Measurements from ENCODE around the gene ZMAT5.

Gene ZMAT5, protein sequence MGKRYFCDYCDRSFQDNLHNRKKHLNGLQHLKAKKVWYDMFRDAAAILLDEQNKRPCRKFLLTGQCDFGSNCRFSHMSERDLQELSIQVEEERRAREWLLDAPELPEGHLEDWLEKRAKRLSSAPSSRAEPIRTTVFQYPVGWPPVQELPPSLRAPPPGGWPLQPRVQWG

GRCh38 chr22:29766632-29767170 is at the start of gene ZMAT5:
ZMAT5 (minus strand) TSS chr22:29767007; CDS start chr22:29748544, 18,463 bp downstream.
- CTCF ChIA-PET: interaction anchor here (1.6 to 1.8 kb wide), 2 partner anchors 11 to 238 kb away, joined by 4 to 7 read pairs; no protein-coding TSS in a partner anchor
- peak; percentile 99 for DNase-seq (ENCODE audit: extremely low spot score)
- POLR2A ChIA-PET: no interaction called here
- TF ChIP-seq, protein P1, sequence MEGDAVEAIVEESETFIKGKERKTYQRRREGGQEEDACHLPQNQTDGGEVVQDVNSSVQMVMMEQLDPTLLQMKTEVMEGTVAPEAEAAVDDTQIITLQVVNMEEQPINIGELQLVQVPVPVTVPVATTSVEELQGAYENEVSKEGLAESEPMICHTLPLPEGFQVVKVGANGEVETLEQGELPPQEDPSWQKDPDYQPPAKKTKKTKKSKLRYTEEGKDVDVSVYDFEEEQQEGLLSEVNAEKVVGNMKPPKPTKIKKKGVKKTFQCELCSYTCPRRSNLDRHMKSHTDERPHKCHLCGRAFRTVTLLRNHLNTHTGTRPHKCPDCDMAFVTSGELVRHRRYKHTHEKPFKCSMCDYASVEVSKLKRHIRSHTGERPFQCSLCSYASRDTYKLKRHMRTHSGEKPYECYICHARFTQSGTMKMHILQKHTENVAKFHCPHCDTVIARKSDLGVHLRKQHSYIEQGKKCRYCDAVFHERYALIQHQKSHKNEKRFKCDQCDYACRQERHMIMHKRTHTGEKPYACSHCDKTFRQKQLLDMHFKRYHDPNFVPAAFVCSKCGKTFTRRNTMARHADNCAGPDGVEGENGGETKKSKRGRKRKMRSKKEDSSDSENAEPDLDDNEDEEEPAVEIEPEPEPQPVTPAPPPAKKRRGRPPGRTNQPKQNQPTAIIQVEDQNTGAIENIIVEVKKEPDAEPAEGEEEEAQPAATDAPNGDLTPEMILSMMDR (IDR thresholded peaks at IDR 0.05; ENCODE audit: control extremely low read depth, extremely low read depth, low read depth, missing control alignments): no peak

- CTCF ChIA-PET: interaction anchor here (1.1 to 1.5 kb wide), 2 partner anchors 14 to 107 kb away, joined by 3 to 6 read pairs; no protein-coding TSS in a partner anchor
- TF ChIP-seq, protein P1 (IDR thresholded peaks at IDR 0.05; ENCODE audit: control extremely low read depth, extremely low read depth, low read depth, missing control alignments): no peak
These were observed 49.7 kb upstream of the ZMAT5 start for GRCh38 chr22:29816539-29816938.

DNA sequence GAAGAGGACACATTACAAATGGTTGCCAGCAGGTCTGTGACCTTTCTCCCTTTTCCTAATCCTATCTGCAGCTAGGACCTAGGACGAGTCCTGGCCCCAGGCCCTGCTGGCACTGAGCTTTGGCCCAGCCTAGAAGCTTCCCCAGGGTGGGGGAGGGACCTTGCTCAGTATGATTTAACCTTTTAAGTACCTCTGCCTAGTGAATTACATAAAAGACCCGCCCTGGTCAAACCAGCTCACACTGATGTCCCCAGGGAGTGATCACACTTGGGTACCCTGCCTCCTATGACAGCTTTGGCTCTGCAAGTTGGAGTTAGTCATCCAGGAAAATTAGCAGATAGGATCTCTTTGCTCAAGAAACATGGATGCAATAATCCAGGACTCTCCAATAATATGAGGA is 49.3 kb upstream of the ZMAT5 start:
- ChIA-PET CTCF (interaction anchor here (1.1 to 1.6 kb wide), 3 partner anchors 14 to 108 kb away, joined by 3 to 6 read pairs (median 3); no protein-coding TSS in a partner anchor), POLR2A (no interaction called here)
- no peak for DNase-seq (ENCODE audit: extremely low spot score)
- TF ChIP-seq, protein P1 (IDR thresholded peaks at IDR 0.05; ENCODE audit: control extremely low read depth, extremely low read depth, low read depth, missing control alignments): no peak

More at GRCh38 chr22:29816539-29816938, 49.7 kb upstream of the ZMAT5 start:
- no peak for DNase-seq (ENCODE audit: extremely low spot score)
- POLR2A ChIA-PET: no interaction called here

DNA sequence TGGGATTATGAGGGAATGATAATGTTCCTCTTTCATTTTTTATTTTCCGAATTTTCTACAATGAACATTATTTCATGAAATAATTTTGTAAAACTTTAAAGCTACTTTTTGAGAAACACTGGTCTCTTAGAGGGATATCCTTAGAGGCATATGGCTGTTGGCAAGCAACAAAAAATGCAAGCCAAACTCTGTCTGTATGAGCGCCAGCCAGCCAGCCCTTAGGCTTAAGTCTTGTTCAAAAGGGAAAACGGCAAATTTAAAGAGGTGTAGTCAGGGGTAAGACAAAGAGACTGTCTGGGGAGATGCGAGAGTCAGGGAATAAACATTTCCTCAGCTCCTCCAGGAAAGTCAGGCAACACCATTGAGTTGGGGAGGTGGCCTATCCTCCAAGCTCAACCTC is 48.8 kb upstream of the ZMAT5 start:
- no peak for DNase-seq (ENCODE audit: extremely low spot score)
- TF ChIP-seq, protein P1 (IDR thresholded peaks at IDR 0.05; ENCODE audit: control extremely low read depth, extremely low read depth, low read depth, missing control alignments): no peak
- ChIA-PET POLR2A (no interaction called here), CTCF (interaction anchor here (1.0 to 1.6 kb wide), 3 partner anchors 13 to 190 kb away, joined by 3 to 6 read pairs (median 3); no protein-coding TSS in a partner anchor)

DNA sequence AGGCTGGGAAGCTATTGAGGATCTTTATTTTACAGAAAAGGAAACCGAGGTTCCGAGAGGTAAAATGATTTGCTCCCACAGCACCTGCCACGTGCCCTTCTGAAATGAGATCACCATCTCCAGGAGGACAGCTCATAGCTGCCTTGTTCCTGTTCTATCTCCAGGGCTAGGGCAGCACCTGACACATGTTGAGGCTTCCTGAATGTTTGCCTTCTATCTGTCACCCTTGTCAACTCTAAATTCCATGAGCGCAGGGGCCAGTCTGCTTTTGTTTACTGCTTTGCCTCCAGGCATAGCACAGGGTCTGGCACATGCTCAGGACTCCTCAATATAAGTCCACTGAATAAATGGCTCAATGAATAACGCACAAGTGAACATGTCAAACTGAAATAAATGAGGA is 47.2 kb upstream of the ZMAT5 start:
- TF ChIP-seq, protein P1 (IDR thresholded peaks at IDR 0.05; ENCODE audit: control extremely low read depth, extremely low read depth, low read depth, missing control alignments): no peak
- ChIA-PET POLR2A (no interaction called here), CTCF (interaction anchor here (1.0 kb wide), 1 partner anchor 10 kb away, joined by 3 read pairs; no protein-coding TSS in a partner anchor)
- no peak for DNase-seq (ENCODE audit: extremely low spot score)

DNA sequence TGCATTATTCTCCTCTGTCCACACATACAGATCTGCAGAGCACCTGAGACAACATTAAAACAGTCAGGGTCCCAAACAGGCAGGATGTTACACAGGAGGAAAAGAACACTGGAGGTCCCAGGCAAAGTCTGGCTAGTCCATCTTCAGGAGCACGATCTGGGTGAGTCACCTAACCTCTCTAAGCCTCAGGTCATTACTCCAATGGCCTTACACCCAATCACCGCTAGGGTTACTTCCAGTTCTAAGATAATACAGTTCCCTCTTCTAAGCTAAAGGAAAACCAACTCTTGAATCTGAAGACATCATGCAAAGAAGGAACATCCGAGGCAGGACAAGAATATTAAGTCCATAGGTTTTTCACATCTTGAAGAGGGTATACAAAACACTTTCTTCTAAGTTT is 46.8 kb upstream of the ZMAT5 start:
- no peak for DNase-seq (ENCODE audit: extremely low spot score)
- POLR2A ChIA-PET: no interaction called here
- TF ChIP-seq, protein P1 (IDR thresholded peaks at IDR 0.05; ENCODE audit: control extremely low read depth, extremely low read depth, low read depth, missing control alignments): no peak
- CTCF ChIA-PET: interaction anchor here (1.0 kb wide), 1 partner anchor 10 kb away, joined by 3 read pairs; no protein-coding TSS in a partner anchor
